Adrenal gland (tissue), 5 donors: Measurements from ENCODE around the gene TM7SF2.

Source experiments
- POLR2A ChIP-seq, 2 donors: fragments of 450-650 bp; IDR thresholded peaks; one replicate each; pipeline ENCODE4 v1.6.1; 2017; ENCODE audit warnings: antibody characterized with exemption in 2 of 2, mild to moderate bottlenecking in 2 of 2, moderate library complexity in 1 of 2
- TF ChIP-seq, protein P1 (sequence below), 6 experiments: fragments of 450-650 bp in 4 of 6; fragments of 200-600 bp in 2 of 6; sonication (generic) in 1 of 6; IDR thresholded peaks; 1 replicate in 5 of 6; 2 replicates in 1 of 6; pipeline versions ENCODE4 v1.5.1 to v1.8.0; 2016 to 2021; ENCODE audit warnings: antibody characterized with exemption in 6 of 6, mild to moderate bottlenecking in 2 of 6, moderate library complexity in 1 of 6
- donor health status: DM: no; HTN: no; CAD: no.

DNA sequence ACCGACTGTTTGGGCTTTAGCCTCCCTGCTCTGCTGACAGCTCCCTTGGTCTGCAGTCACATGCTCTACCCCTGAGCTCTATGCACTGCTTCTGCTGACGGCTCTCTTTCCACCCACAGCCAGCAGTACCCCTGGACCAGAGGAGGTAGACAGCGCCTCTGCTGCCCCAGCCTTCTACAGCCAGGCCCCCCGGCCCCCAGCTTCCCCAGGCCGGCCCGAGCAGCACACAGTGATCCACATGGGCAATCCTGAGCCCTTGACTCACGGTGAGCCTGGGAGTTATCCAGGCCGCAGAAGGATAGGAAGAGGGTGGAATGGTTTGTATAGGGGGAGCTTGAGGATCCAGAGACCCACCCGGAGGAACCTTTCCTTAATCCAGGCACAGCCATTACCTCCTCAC lies 24.9 kb upstream of the TM7SF2 start:
- TF ChIP-seq POLR2A (IDR thresholded peaks at IDR 0.05) = no peak
- TF ChIP-seq, protein P1, sequence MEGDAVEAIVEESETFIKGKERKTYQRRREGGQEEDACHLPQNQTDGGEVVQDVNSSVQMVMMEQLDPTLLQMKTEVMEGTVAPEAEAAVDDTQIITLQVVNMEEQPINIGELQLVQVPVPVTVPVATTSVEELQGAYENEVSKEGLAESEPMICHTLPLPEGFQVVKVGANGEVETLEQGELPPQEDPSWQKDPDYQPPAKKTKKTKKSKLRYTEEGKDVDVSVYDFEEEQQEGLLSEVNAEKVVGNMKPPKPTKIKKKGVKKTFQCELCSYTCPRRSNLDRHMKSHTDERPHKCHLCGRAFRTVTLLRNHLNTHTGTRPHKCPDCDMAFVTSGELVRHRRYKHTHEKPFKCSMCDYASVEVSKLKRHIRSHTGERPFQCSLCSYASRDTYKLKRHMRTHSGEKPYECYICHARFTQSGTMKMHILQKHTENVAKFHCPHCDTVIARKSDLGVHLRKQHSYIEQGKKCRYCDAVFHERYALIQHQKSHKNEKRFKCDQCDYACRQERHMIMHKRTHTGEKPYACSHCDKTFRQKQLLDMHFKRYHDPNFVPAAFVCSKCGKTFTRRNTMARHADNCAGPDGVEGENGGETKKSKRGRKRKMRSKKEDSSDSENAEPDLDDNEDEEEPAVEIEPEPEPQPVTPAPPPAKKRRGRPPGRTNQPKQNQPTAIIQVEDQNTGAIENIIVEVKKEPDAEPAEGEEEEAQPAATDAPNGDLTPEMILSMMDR (IDR thresholded peaks at IDR 0.05) = no peak
